IPS-18a (cell line): Measurements from ENCODE around the gene NPTX2.
"Not testable (repeated sequence)": the region's sequence is repeated elsewhere in the genome, so short reads cannot be mapped to it uniquely, and the experiment has no call there.

Experiments used
- H3K27ac ChIP-seq: one replicate; pipeline ENCODE4 v1.5.1; 2013; ENCODE audit warnings: low read length
- H3K27me3 ChIP-seq: one replicate; pipeline ENCODE4 v1.6.1; 2013; ENCODE audit warnings: mild to moderate bottlenecking, low read length; ENCODE audit not compliant: control insufficient read depth, insufficient read depth
- H3K36me3 ChIP-seq: one replicate; pipeline ENCODE4 v1.6.1; 2013; ENCODE audit warnings: low read depth, low read length; ENCODE audit not compliant: control insufficient read depth
- H3K4me1 ChIP-seq: one replicate; pipeline ENCODE4 v1.6.1; 2013; ENCODE audit warnings: low read depth, low read length; ENCODE audit not compliant: control insufficient read depth
- H3K4me3 ChIP-seq: one replicate; pipeline ENCODE4 v1.5.1; 2013; ENCODE audit warnings: low read length
- H3K9ac ChIP-seq: one replicate; pipeline ENCODE4 v1.6.1; 2013; ENCODE audit warnings: mild to moderate bottlenecking, low read length, moderate library complexity
- H3K9me3 ChIP-seq: one replicate; pipeline ENCODE4 v1.6.1; 2013; ENCODE audit warnings: low read depth, low read length; ENCODE audit not compliant: control insufficient read depth

NPTX2 gene

GRCh38 chr7:98617051-98617959 is at the start of gene NPTX2:
Gene NPTX2 (plus strand): TSS chr7:98617285. CDS start chr7:98617462, 177 bp downstream.
- peak within 1 kb of the TSS; percentile 62 for H3K4me3 ChIP-seq
- H3K9ac ChIP-seq: peak within 1 kb of the TSS; percentile 6
- no peaks in the 10 kb centered on the region for H3K9me3 ChIP-seq
- no peaks in the 10 kb centered on the region for H3K36me3 ChIP-seq
- no peak within 1 kb of the TSS for H3K27ac ChIP-seq
- H3K27me3 ChIP-seq: peaks cover 62% of the 10 kb centered on the region
- H3K4me1 ChIP-seq: peaks cover 12% of the 10 kb centered on the region

GRCh38 chr7:98567991-98568390 is 49.1 kb upstream of the NPTX2 start:
- H3K27ac ChIP-seq: no peak overlapping the region
- H3K27me3 ChIP-seq: no peaks in the 10 kb centered on the region
- H3K36me3 ChIP-seq: no peaks in the 10 kb centered on the region
- H3K4me3 ChIP-seq: no peak overlapping the region
- H3K9me3 ChIP-seq: no peaks in the 10 kb centered on the region
- no peak overlapping the region for H3K9ac ChIP-seq
- no peaks in the 10 kb centered on the region for H3K4me1 ChIP-seq

- Histone ChIP-seq H3K27ac (no peak overlapping the region), H3K36me3 (no peaks in the 10 kb centered on the region), H3K4me3 (no peak overlapping the region), H3K27me3 (no peaks in the 10 kb centered on the region), H3K9me3 (no peaks in the 10 kb centered on the region), H3K4me1 (no peaks in the 10 kb centered on the region), H3K9ac (no peak overlapping the region)
Measured at GRCh38 chr7:98568891-98569290, 48.2 kb upstream of the NPTX2 start.

GRCh38 chr7:98569691-98570337 is 47.3 kb upstream of the NPTX2 start:
- Histone ChIP-seq H3K4me1 (no peaks in the 10 kb centered on the region), H3K27ac (no peak overlapping the region), H3K9me3 (no peaks in the 10 kb centered on the region)

GRCh38 chr7:98571006-98571405 is 46.1 kb upstream of the NPTX2 start:
- Histone ChIP-seq H3K27ac (no peak overlapping the region), H3K36me3 (no peaks in the 10 kb centered on the region), H3K9ac (no peak overlapping the region), H3K4me3 (no peak overlapping the region), H3K27me3 (no peaks in the 10 kb centered on the region), H3K9me3 (peaks cover 5% of the 10 kb centered on the region), H3K4me1 (no peaks in the 10 kb centered on the region)

More at GRCh38 chr7:98569691-98570337, 47.3 kb upstream of the NPTX2 start:
- Histone ChIP-seq H3K36me3 (no peaks in the 10 kb centered on the region), H3K9ac (no peak overlapping the region), H3K4me3 (no peak overlapping the region), H3K27me3 (no peaks in the 10 kb centered on the region)

GRCh38 chr7:98571986-98572385 is 45.1 kb upstream of the NPTX2 start:
- H3K4me3 ChIP-seq: no peak overlapping the region
- no peak overlapping the region for H3K27ac ChIP-seq
- no peak overlapping the region for H3K9ac ChIP-seq
- H3K27me3 ChIP-seq: no peaks in the 10 kb centered on the region
- no peaks in the 10 kb centered on the region for H3K36me3 ChIP-seq
- H3K4me1 ChIP-seq: no peaks in the 10 kb centered on the region
- peaks cover 9% of the 10 kb centered on the region for H3K9me3 ChIP-seq

GRCh38 chr7:98572716-98573115 is 44.4 kb upstream of the NPTX2 start:
- not testable (repeated sequence) for H3K36me3 ChIP-seq, H3K4me3 ChIP-seq, H3K4me1 ChIP-seq, H3K9me3 ChIP-seq, H3K27ac ChIP-seq, H3K27me3 ChIP-seq, H3K9ac ChIP-seq

GRCh38 chr7:98573816-98574215 is 43.3 kb upstream of the NPTX2 start:
- Histone ChIP-seq H3K36me3 (no peaks in the 10 kb centered on the region), H3K9me3 (peaks cover 9% of the 10 kb centered on the region), H3K4me3 (no peak overlapping the region), H3K27me3 (no peaks in the 10 kb centered on the region), H3K27ac (no peak overlapping the region), H3K4me1 (no peaks in the 10 kb centered on the region), H3K9ac (no peak overlapping the region)

- H3K27ac ChIP-seq: no peak overlapping the region
- H3K4me1 ChIP-seq: no peaks in the 10 kb centered on the region
- H3K36me3 ChIP-seq: no peaks in the 10 kb centered on the region
- H3K4me3 ChIP-seq: no peak overlapping the region
- peaks cover 9% of the 10 kb centered on the region for H3K9me3 ChIP-seq
- H3K9ac ChIP-seq: no peak overlapping the region
- no peaks in the 10 kb centered on the region for H3K27me3 ChIP-seq
Measured at GRCh38 chr7:98575878-98576277, 41.2 kb upstream of the NPTX2 start.

- Histone ChIP-seq H3K27me3 (peaks cover 3% of the 10 kb centered on the region), H3K9me3 (peaks cover 5% of the 10 kb centered on the region), H3K9ac (no peak overlapping the region), H3K36me3 (no peaks in the 10 kb centered on the region), H3K4me1 (no peaks in the 10 kb centered on the region), H3K4me3 (no peak overlapping the region), H3K27ac (no peak overlapping the region)
Measured at GRCh38 chr7:98584830-98585229, 32.3 kb upstream of the NPTX2 start.

- H3K36me3 ChIP-seq: no peaks in the 10 kb centered on the region
- no peaks in the 10 kb centered on the region for H3K27me3 ChIP-seq
- no peaks in the 10 kb centered on the region for H3K9me3 ChIP-seq
- H3K27ac ChIP-seq: no peak overlapping the region
- no peak overlapping the region for H3K9ac ChIP-seq
- peaks cover 3% of the 10 kb centered on the region for H3K4me1 ChIP-seq
- H3K4me3 ChIP-seq: no peak overlapping the region
Measured at GRCh38 chr7:98591926-98592325, 25.2 kb upstream of the NPTX2 start.
